AG09309 (cell line): ENCODE measurements around the gene FHAD1.
"Not testable (repeated sequence)": the region's sequence is repeated elsewhere in the genome, so short reads cannot be mapped to it uniquely, and the experiment has no call there.

Experiments
- DNase-seq: peaks from one replicate; pipeline ENCODE4 v3.0.0-alpha.2; 2010; ENCODE audit warnings: low read depth
- H3K4me3 ChIP-seq: 2 replicates; pipeline ENCODE4 v1.5.1; 2011; ENCODE audit warnings: mild to moderate bottlenecking, low read depth, low read length, moderate library complexity; ENCODE audit not compliant: control insufficient read depth
- CTCF ChIP-seq: IDR thresholded peaks from 2 replicates; pipeline ENCODE4 v1.5.1; 2011; ENCODE audit warnings: mild to moderate bottlenecking, low read depth, low read length, inconsistent platforms; ENCODE audit not compliant: insufficient read depth, control insufficient read depth; ENCODE audit errors: missing control alignments

The FHAD1 gene

GRCh38 chr1:15288173-15288926 lies 41.3 kb downstream of the FHAD1 start:
- DNase-seq, result no peak
- peak; percentile 14 for TF ChIP-seq CTCF
- H3K4me3 ChIP-seq, result no peak overlapping the region

GRCh38 chr1:15289251-15289651 lies 42.2 kb downstream of the FHAD1 start:
- no peak overlapping the region for H3K4me3 ChIP-seq
- DNase-seq, result no peak
- TF ChIP-seq CTCF, result no peak

GRCh38 chr1:15290382-15290781 lies 43.4 kb downstream of the FHAD1 start:
- no peak overlapping the region for H3K4me3 ChIP-seq
- TF ChIP-seq CTCF, result no peak
- peak; percentile 63 for DNase-seq

GRCh38 chr1:15295696-15296095 lies 48.7 kb downstream of the FHAD1 start:
- no peak overlapping the region for H3K4me3 ChIP-seq
- no peak for DNase-seq
- no peak for TF ChIP-seq CTCF

- no peak for DNase-seq
- H3K4me3 ChIP-seq, result no peak overlapping the region
- TF ChIP-seq CTCF, result no peak
Observed at GRCh38 chr1:15296585-15297321, 49.7 kb downstream of the FHAD1 start.

GRCh38 chr1:15297975-15298374 lies 51.0 kb downstream of the FHAD1 start:
- DNase-seq, H3K4me3 ChIP-seq: not testable (repeated sequence)

- DNase-seq, result no peak
- H3K4me3 ChIP-seq, result no peak overlapping the region
- no peak for TF ChIP-seq CTCF
Observed at GRCh38 chr1:15299179-15299578, 52.2 kb downstream of the FHAD1 start.
